IPS DF 6.9 (cell line): ENCODE results near the gene KIF26B.

Experiments
- DNase-seq: peaks from one replicate; pipeline ENCODE4 v3.0.0-alpha.2; 2013; ENCODE audit warnings: low read depth, low spot score
- H3K27ac ChIP-seq: one replicate; pipeline ENCODE4 v1.5.1; 2013; ENCODE audit warnings: low read length, control low read depth
- H3K27me3 ChIP-seq: 2 replicates; pipeline ENCODE4 v1.6.1; 2013; ENCODE audit warnings: mild to moderate bottlenecking, low read length; ENCODE audit not compliant: control insufficient read depth, insufficient read depth
- H3K36me3 ChIP-seq: 2 replicates; pipeline ENCODE4 v1.6.1; 2013; ENCODE audit warnings: low read length; ENCODE audit not compliant: control insufficient read depth, insufficient read depth
- H3K4me1 ChIP-seq: 2 replicates; pipeline ENCODE4 v1.6.1; 2013; ENCODE audit warnings: low read length; ENCODE audit not compliant: control insufficient read depth, insufficient read depth
- H3K4me3 ChIP-seq: 2 replicates; pipeline ENCODE4 v1.5.1; 2013; ENCODE audit warnings: mild to moderate bottlenecking, low read length
- H3K9me3 ChIP-seq: 2 replicates; pipeline ENCODE4 v1.6.1; 2013; ENCODE audit warnings: low read length, inconsistent platforms; ENCODE audit not compliant: control insufficient read depth, insufficient read depth
- WGBS: extraction: QIAGEN DNeasy Blood & Tissue Kit; methylation state at CpG from one replicate; pipeline ENCODE4 v1.1.7; 2013; ENCODE audit warnings: mixed read lengths, missing lambda C conversion rate; ENCODE audit not compliant: insufficient read length, insufficient coverage; 5-methylcytosine and 5-hydroxymethylcytosine counted together

KIF26B gene

DNA sequence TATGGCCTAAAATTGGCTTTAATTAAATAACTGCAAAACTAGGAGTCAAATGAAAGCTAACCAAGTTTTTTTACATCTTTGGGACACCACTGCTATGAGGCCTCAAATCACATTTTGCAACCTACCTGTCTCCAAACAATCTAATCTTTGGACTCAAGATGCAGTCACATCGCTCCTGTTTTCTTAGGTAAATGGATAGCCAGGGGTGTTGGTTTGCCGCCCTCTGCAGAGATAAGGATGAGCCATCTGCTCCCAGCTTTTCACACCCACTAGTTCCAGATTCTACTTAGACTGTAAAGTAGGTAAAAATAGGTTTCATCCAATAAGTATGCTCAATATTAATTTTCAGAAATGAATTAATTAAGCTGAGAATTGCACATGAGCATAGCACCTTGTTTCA lies 456.5 kb downstream of the KIF26B start:
- WGBS: no CpG with 5 or more reads among the region's 2 CpGs
- Histone ChIP-seq H3K9me3 (no peaks in the 10 kb centered on the region), H3K27me3 (no peaks in the 10 kb centered on the region), H3K4me1 (no peaks in the 10 kb centered on the region), H3K27ac (no peak overlapping the region), H3K36me3 (no peaks in the 10 kb centered on the region), H3K4me3 (no peak overlapping the region)
- DNase-seq: no peak

DNA sequence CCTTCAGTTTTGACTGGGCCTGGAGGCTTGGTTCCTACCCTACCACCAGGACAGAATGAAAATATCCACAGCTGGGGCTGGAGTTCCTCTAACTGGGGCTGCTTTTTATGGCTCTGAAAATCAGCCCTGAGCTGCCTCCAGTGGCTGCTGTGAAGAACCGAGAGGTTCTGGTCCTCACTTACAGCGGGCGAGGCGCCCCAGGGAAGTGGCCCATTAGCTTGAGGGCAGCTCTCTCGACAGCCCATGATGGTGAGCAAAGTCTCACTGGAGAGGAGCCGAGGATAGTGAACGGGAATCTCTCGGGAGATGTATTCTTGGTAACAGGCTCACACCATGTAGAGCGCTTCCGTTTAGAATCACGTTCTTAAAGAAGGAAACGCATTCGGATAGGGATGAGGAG lies 459.7 kb downstream of the KIF26B start:
- H3K9me3 ChIP-seq: no peaks in the 10 kb centered on the region
- no peak overlapping the region for H3K27ac ChIP-seq
- no peaks in the 10 kb centered on the region for H3K27me3 ChIP-seq
- no peak overlapping the region for H3K4me3 ChIP-seq
- H3K36me3 ChIP-seq: no peaks in the 10 kb centered on the region
- DNase-seq: no peak
- no peaks in the 10 kb centered on the region; the same call in 1 of the 2 replicates for H3K4me1 ChIP-seq
- no CpG with 5 or more reads among the region's 13 CpGs for WGBS

DNA sequence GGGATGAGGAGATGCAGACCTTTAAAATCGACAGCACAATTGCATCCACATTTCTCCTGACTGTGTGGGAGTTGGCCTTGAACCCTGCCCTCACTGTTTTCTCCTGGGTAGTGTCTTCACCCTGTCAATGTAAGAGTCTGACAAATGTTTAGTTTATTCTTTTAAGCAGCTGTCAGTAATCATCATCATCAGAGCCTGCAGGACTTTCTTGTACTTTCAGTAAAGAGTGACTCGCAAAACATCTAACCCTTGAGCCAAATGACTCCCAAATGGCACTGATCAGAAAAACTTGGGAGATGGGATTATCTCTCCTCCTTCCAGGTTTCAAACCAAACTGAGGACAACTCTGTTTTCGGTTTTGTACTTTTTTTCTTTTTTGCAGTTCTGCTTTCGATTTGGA lies 460.2 kb downstream of the KIF26B start:
- Histone ChIP-seq H3K36me3 (no peaks in the 10 kb centered on the region), H3K27ac (no peak overlapping the region), H3K27me3 (no peaks in the 10 kb centered on the region), H3K4me3 (no peak overlapping the region), H3K4me1 (no peaks in the 10 kb centered on the region; the same call in 1 of the 2 replicates), H3K9me3 (no peaks in the 10 kb centered on the region)
- WGBS: no CpG with 5 or more reads among the region's 4 CpGs
- DNase-seq: no peak

DNA sequence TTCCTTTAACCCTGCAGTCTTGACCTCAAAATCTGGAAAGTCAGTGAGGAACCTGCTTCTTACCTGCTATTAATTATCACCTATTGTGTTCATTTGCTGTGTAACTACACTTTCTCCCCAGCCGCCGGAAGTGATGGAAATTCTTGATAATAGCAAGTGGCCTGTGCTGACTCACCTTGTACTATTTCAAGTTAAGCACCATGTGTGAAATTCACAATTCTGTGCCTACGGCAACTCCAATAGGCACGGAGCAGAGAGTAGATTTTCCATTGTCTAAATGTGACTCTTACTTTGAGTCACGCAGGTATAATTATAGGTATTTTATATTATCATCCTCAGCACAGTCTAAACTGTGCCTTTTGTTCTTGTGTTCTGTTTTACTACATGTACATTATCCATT lies 466.8 kb downstream of the KIF26B start:
- no CpG with 5 or more reads among the region's 5 CpGs for WGBS

DNA sequence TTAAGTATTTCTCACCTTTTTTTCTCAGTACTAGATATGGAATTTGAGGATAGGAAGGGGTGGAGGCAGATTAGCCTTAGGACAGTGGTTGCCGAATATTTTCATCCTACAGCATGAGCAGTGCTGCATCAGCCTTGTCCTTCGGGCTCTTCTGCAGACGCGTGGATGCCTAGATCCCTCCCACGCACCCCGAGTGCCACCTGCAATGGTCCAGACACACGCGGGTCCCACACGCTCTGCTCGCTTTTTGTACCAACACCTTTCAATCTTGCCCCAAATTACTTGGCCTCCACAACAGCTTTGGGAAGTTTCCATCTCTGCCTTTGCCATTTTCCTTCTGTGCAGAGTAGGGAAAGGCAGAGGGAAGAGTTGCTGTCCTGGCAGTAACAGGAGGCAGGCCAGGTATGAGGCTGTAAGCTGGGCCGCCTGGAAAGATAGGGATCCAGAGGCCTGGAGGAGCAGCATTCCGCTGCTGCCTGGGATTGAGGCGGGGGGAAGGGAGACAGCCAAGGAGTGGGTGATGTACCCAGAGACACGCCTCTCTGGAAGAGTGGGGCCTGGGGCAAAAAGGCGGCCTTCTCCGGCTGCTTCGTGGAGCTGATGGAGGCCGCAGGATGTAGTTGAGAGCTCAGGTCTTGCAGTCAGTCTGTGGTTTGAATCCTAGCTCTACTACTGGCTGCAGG lies 467.7 kb downstream of the KIF26B start:
- Histone ChIP-seq H3K4me3 (no peak overlapping the region), H3K4me1 (peaks cover 5% of the 10 kb centered on the region), H3K27me3 (no peaks in the 10 kb centered on the region), H3K27ac (no peak overlapping the region), H3K36me3 (no peaks in the 10 kb centered on the region), H3K9me3 (no peaks in the 10 kb centered on the region)
- DNase-seq: no peak
- no CpG with 5 or more reads among the region's 18 CpGs for WGBS

More for the DNA sequence above, 466.8 kb downstream of the KIF26B start:
- Histone ChIP-seq H3K4me3 (no peak overlapping the region), H3K4me1 (peaks cover 5% of the 10 kb centered on the region), H3K27me3 (no peaks in the 10 kb centered on the region), H3K36me3 (no peaks in the 10 kb centered on the region), H3K9me3 (no peaks in the 10 kb centered on the region), H3K27ac (no peak overlapping the region)
- DNase-seq: no peak

DNA sequence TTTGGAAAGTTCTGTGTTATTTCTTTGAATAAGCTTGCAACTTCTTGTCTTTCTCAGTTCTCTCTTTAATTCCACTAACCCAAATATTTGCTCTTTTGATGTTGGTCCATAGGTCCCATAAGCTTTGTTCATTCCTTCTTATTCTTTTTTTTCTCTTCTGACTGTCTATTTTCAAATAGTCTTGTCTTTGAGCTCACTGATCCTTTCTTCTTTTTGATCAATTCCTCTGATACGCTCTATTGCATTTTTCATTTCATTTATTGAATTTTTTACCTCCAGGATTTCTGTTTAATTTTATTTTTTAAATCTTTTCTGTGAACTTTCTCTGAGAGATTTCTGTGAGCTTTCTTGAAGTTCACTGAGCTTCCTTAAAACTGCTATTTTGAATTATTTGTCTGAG lies 486.6 kb downstream of the KIF26B start:
- H3K27ac ChIP-seq: no peak overlapping the region
- DNase-seq: no peak
- no peaks in the 10 kb centered on the region for H3K36me3 ChIP-seq
- no peak overlapping the region for H3K4me3 ChIP-seq
- WGBS: no CpG with 5 or more reads among the region's 1 CpG
- H3K9me3 ChIP-seq: no peaks in the 10 kb centered on the region; the same call in 1 of the 2 replicates
- no peaks in the 10 kb centered on the region for H3K4me1 ChIP-seq
- H3K27me3 ChIP-seq: no peaks in the 10 kb centered on the region

DNA sequence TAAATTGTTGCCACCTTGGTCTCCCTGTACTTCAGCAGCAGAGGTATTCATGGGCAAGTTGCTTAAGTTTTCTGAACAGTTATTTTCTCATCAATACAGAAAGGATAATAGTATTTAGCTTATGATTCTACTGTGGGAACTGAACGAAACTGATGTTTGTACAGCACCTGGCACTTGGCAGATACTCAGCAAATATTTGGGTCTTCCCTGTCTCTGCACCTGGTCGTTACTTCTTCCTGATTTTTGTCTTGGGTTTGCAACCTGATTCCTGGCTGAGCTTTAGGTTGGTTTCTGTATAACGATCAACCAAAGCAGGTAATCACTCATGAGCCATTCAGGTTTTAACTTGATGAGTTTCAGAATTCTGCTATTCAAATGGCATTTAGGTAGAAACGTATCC lies 490.6 kb downstream of the KIF26B start:
- H3K27ac ChIP-seq: no peak overlapping the region
- no peaks in the 10 kb centered on the region for H3K27me3 ChIP-seq
- WGBS: no CpG with 5 or more reads among the region's 4 CpGs
- no peak for DNase-seq
- no peaks in the 10 kb centered on the region; the same call in 1 of the 2 replicates for H3K9me3 ChIP-seq
- H3K4me1 ChIP-seq: peaks cover 3% of the 10 kb centered on the region; the same call in 1 of the 2 replicates
- H3K36me3 ChIP-seq: no peaks in the 10 kb centered on the region
- no peak overlapping the region for H3K4me3 ChIP-seq

DNA sequence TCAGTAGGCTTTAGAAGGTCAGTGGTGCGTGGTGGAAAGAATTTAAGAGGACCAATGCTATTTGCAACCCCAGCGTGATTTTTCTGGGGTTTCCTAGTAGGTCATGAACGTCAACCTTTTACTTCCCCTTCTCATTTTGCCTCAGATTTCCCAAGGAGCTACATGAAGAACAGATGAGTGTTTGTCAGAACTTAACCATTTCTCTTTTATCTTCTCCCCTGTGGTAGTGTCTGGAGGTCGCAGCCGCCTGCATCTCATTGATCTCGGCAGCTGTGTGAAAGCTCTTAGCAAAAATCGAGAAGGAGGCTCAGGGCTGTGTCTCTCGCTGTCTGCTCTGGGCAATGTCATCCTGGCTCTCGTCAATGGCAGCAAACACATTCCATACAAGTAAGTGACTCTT lies 491.1 kb downstream of the KIF26B start:
- no peak overlapping the region for H3K4me3 ChIP-seq
- no peak overlapping the region for H3K27ac ChIP-seq
- H3K4me1 ChIP-seq: peaks cover 3% of the 10 kb centered on the region; the same call in 1 of the 2 replicates
- H3K27me3 ChIP-seq: no peaks in the 10 kb centered on the region
- H3K9me3 ChIP-seq: no peaks in the 10 kb centered on the region; the same call in 1 of the 2 replicates
- WGBS: no CpG with 5 or more reads among the region's 9 CpGs
- no peaks in the 10 kb centered on the region for H3K36me3 ChIP-seq
- no peak for DNase-seq

DNA sequence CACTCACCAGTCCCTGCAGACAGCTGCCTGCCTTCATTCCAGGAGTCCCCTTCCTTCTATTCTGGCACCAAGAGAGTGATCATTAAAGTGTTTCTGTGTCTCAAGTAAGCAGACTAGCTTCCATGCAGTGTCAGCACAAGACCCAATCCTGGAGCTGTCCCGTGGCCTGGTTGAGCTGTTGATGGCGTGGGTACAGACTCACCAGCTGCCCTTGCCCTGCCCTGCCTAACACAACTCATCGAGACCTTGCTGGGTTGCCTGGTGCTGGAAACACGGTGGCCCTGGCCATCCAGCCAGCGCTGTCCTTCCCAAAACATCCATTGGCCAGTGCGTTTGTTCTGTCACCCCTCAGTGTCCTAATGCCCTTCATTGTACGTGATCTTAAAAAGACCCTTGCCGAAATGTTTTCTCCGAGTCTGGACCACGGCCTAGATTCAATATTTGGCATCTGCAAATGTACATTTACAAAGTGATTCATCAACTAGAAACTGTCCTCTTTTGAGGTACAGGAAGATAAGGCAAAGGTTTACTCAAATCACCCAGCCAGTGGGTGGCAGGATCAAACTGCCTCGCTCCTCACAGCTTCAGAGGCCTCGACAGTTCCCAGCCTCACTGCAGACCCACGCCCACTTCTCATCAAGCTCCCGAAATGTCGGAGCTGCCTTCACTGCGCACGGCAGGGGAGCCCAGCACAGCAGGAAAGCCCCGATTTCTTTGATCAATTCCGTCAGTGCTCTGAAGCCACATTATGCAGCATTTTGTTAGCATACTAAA lies 494.2 kb downstream of the KIF26B start:
- Histone ChIP-seq H3K4me3 (no peak overlapping the region), H3K36me3 (no peaks in the 10 kb centered on the region), H3K9me3 (no peaks in the 10 kb centered on the region), H3K27ac (no peak overlapping the region), H3K27me3 (no peaks in the 10 kb centered on the region), H3K4me1 (peaks cover 3% of the 10 kb centered on the region; the same call in 1 of the 2 replicates)
- WGBS: no CpG with 5 or more reads among the region's 19 CpGs
- no peak for DNase-seq

DNA sequence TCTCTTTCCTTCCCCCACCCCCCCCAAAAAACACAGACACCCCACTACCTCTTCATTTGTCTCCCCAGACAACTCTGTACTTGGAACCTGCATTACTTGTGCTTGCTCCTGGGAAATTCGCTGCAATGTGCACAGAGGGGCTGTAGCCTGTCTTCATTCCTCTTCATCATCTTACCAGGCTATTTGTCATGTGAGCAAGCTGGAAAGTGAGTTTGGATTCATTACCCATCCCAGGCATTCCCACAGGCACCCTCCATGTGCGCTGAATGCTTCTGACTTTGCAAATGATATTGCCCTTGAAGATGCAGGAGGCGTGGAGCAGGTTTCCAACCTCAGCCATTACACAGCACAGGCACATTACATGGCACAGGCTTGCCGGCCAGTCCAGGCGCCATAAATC lies 494.9 kb downstream of the KIF26B start:
- Histone ChIP-seq H3K4me3 (no peak overlapping the region), H3K27me3 (no peaks in the 10 kb centered on the region), H3K9me3 (no peaks in the 10 kb centered on the region), H3K27ac (no peak overlapping the region), H3K4me1 (peaks cover 5% of the 10 kb centered on the region; the same call in 1 of the 2 replicates), H3K36me3 (no peaks in the 10 kb centered on the region)
- DNase-seq: no peak
- WGBS: no CpG with 5 or more reads among the region's 5 CpGs
